Activated naive CD4-positive, alpha-beta T cell treated with anti-CD3 and anti-CD28 coated beads, Interleukin-2, amount 50 U/mL, for 72 hours (primary cell): Measurements from ENCODE around the gene INTU. TPM values are rescaled to one million over a fixed set of nuclear protein-coding genes. Genes with fewer than 3 reads are reported as not detected.

Experiments used
- ATAC-seq, 2 donors: fragments of 150-1000 bp; cut with Tn5 transposase; 2 replicates each; pipeline ENCODE4 v1.10.0; 2021; ENCODE audit warnings: mild to moderate bottlenecking in 2 of 2, moderate library complexity in 2 of 2
- DNase-seq, 2 donors: peaks; one replicate each; pipeline ENCODE4 v3.0.0; 2021 to 2022; ENCODE audit warnings: low spot score in 2 of 2
- H3K27ac Mint-ChIP-seq, 2 donors: one replicate each; pipeline ENCODE4 v1.8.0; 2022; ENCODE audit warnings: mild to moderate bottlenecking in 2 of 2, mixed read lengths in 2 of 2
- H3K36me3 Mint-ChIP-seq, 2 donors: one replicate each; pipeline ENCODE4 v1.8.0; 2022; ENCODE audit warnings: mixed read lengths in 2 of 2
- H3K9me3 Mint-ChIP-seq, 2 donors: one replicate each; pipeline ENCODE4 v1.8.0; 2022; ENCODE audit warnings: mixed read lengths in 2 of 2
- total RNA-seq, 2 donors: library from RNA; stranded (reverse); gene quantifications; one replicate each; pipeline ENCODE4 v1.2.3, GENCODE V29; 2022

INTU gene
- total RNA-seq, 2 donors from 2014 or later: 0.21 to 0.75 TPM

DNA sequence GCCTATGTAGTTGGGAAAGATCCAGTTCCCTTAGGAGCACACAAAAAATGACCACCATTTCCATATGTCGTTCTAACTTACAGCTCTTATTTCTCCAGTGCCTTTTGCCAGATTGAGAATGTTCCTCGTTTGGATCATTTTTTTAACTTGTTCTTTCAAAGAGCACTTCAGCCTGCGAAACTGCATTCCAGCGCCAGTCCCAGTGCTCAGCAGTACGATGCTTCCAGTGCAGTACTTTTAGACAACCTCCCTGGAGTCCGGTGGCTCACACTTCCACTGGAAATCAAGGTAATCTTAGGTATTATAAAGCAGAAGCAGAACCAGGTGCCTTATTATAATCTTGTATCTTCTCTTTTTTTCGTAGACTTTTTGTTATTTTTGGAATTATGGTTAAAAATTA is 54.8 kb downstream of the INTU start:
- ATAC-seq (no peak), DNase-seq (no peak)
- peaks cover 0 to 4% of the 10 kb centered on the region in 2 donors for H3K9me3 Mint-ChIP-seq

GRCh38 chr4:127698789-127699200 is 66.0 kb downstream of the INTU start:
- peaks cover 10% of the 10 kb centered on the region in 2 donors for H3K9me3 Mint-ChIP-seq
- DNase-seq (no peak), ATAC-seq (peak in 1 of 2 donors; percentile 94)
- H3K27ac Mint-ChIP-seq: no peak overlapping the region
- H3K36me3 Mint-ChIP-seq: peaks cover 0 to 9% of the 10 kb centered on the region in 2 donors

More for the DNA sequence above, 54.8 kb downstream of the INTU start:
- Mint-ChIP-seq H3K36me3 (no peaks in the 10 kb centered on the region), H3K27ac (no peak overlapping the region)

DNA sequence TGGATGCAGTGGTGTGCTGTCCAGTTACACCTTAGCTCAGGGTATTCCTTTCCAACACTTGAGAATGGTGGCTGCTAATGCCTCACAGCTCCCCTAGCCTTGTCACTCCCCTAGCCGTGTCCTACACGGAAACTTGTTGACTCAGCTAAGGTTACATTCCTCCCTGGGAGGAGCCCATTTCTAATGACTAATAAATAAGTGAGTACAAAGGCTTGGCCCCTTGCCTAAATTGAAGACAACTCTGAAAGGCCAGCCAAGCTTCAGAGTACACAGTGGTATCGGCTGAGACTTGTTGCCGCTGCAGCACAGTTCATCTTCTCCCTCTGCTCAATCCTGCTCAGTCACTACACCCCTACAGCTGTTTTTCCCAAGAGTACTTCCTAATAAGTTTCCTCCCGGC is 76.2 kb downstream of the INTU start:
- H3K36me3 Mint-ChIP-seq: no peaks in the 10 kb centered on the region
- DNase-seq (no peak), ATAC-seq (no peak)
- no peak overlapping the region for H3K27ac Mint-ChIP-seq
- H3K9me3 Mint-ChIP-seq: no peaks in the 10 kb centered on the region

- Mint-ChIP-seq H3K9me3 (no peaks in the 10 kb centered on the region), H3K36me3 (no peaks in the 10 kb centered on the region), H3K27ac (no peak overlapping the region)
- no peak for DNase-seq
- no peak for ATAC-seq
Observed at GRCh38 chr4:127709456-127709855, 76.7 kb downstream of the INTU start.

- Mint-ChIP-seq H3K36me3 (no peaks in the 10 kb centered on the region), H3K9me3 (no peaks in the 10 kb centered on the region), H3K27ac (no peak within 1 kb of the TSS)
- DNase-seq: no peak
- ATAC-seq: no peak
Observed at GRCh38 chr4:127730142-127730913, 97.6 kb downstream of the INTU start, which contains the start of gene SLC25A31. TSS of gene SLC25A31 (plus strand) at chr4:127730400. CDS start at chr4:127730546, 146 bp downstream.

- H3K27ac Mint-ChIP-seq: no peak overlapping the region
- no peaks in the 10 kb centered on the region for H3K36me3 Mint-ChIP-seq
- DNase-seq (no peak), ATAC-seq (no peak)
- no peaks in the 10 kb centered on the region for H3K9me3 Mint-ChIP-seq
Observed at GRCh38 chr4:127731406-127731805, 98.6 kb downstream of the INTU start.

- H3K27ac Mint-ChIP-seq: no peak overlapping the region
- DNase-seq (no peak), ATAC-seq (peak in 1 of 2 donors; percentile 63)
- no peaks in the 10 kb centered on the region for H3K9me3 Mint-ChIP-seq
- H3K36me3 Mint-ChIP-seq: no peaks in the 10 kb centered on the region
Observed at GRCh38 chr4:127732623-127733328, 100.0 kb downstream of the INTU start.

- DNase-seq: no peak
- H3K27ac Mint-ChIP-seq: no peak overlapping the region
- no peaks in the 10 kb centered on the region for H3K9me3 Mint-ChIP-seq
- H3K36me3 Mint-ChIP-seq: no peaks in the 10 kb centered on the region
- ATAC-seq: no peak
Observed at GRCh38 chr4:127734976-127735375, 102.2 kb downstream of the INTU start.

DNA sequence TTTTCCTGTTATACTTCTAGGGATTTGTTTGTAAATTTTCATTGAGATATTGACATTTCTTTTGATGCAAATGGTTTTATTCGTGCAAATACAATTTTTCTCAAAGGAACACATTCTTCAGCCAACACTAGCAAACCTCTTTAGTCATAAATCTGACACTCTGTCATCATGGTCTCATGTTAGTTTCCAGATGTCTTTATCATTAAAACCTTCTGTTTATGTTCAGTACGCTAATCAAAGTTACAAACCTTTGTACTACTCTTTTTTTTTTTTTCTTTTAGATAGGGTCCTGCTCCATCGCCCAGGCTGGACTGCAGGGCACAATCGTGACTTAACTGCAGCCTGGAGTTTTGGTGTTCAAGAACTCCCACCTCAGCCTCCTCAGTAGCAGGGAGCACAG is 104.5 kb downstream of the INTU start:
- Mint-ChIP-seq H3K36me3 (no peaks in the 10 kb centered on the region), H3K27ac (no peak overlapping the region), H3K9me3 (no peaks in the 10 kb centered on the region)
- no peak for DNase-seq
- ATAC-seq: no peak

DNA sequence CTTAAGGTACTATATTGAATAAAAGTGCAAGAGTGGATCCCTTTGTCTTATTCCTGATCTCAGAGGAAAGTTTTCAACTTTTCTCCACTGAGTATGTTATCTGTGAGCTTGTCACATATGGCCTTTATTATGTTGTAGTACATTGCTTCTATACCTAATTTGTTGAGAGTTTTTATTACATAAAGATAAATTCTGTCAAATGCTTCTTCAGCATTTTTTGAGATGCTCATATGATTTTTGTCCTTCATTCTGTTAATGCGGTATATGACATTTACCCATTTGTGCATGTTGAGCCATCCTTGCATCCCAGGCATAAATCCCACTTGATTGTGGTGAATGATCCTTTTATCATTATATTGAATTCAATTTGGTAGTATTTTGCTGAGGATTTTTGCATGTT is 108.5 kb downstream of the INTU start:
- H3K9me3 Mint-ChIP-seq: no peaks in the 10 kb centered on the region

GRCh38 chr4:127747883-127748282 is 115.1 kb downstream of the INTU start:
- DNase-seq (no peak), ATAC-seq (no peak)
- Mint-ChIP-seq H3K27ac (no peak overlapping the region), H3K9me3 (peaks cover 10 to 13% of the 10 kb centered on the region in 2 donors), H3K36me3 (peaks cover 8% of the 10 kb centered on the region in 2 donors)

More for the DNA sequence above, 108.5 kb downstream of the INTU start:
- Mint-ChIP-seq H3K27ac (no peak overlapping the region), H3K36me3 (no peaks in the 10 kb centered on the region)
- ATAC-seq (no peak), DNase-seq (no peak)

DNA sequence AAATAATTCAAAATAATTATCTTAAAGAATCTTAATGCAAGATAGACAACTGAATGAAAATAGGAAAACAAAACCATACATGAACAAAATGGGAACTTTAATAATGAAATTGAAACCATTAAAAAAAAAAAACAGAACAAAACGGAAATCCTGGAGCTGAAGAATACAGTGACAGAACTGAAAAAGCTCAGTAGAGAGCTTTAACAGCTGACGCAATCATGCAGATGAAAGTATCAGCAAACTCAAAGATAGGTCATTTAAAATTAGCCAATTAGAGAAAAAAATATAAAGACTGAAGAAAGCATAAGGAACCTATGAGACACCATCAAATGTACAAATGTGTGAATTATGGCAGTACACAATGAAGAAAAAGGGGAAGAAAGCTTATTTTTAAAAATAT is 116.2 kb downstream of the INTU start:
- Mint-ChIP-seq H3K9me3 (peaks cover 10 to 13% of the 10 kb centered on the region in 2 donors), H3K36me3 (peaks cover 8% of the 10 kb centered on the region in 2 donors), H3K27ac (no peak overlapping the region)
- DNase-seq (no peak), ATAC-seq (no peak)

DNA sequence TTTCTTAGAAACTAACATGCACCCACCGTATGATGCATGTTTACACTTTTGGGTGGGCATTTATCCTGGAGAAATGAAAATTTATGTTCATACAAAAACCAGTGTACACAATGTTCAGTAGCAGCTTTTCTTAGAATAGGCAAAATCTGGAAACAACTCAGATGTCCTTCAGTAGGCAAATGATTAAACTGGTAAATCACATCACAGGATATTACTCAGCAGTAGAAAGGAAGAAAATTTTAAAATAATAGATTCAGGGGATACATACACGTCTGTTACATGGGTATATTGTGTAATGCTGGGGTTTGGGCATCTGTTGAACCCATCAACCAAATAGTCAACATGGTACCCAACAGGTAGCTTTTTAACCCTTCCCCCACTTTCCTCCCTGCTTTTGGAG is 124.1 kb downstream of the INTU start:
- Mint-ChIP-seq H3K27ac (no peak overlapping the region), H3K9me3 (peaks cover 0 to 3% of the 10 kb centered on the region in 2 donors), H3K36me3 (no peaks in the 10 kb centered on the region)
- ATAC-seq (no peak), DNase-seq (no peak)

- DNase-seq (no peak), ATAC-seq (no peak)
- Mint-ChIP-seq H3K27ac (no peak overlapping the region), H3K36me3 (no peaks in the 10 kb centered on the region), H3K9me3 (peaks cover 0 to 3% of the 10 kb centered on the region in 2 donors)
Observed at GRCh38 chr4:127759228-127759820, 126.6 kb downstream of the INTU start.

DNA sequence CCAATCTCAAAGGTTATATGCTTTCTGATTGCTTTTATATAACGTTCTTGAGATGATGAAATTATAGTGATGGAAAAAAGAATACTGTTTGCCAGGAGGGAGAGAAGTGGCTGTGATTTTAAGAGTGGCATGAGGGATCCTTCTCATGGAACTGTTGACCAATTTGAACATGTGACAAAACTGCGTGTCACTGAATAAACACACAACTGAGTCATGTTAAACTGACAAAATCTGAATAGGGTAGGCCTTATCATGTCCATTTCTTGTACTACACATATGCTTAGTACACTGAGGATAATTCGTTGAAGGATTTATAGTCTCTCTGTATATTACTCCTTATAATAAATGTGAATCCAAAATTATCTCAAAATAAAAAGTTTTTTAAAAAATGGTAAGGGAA is 127.1 kb downstream of the INTU start:
- H3K9me3 Mint-ChIP-seq: peaks cover 0 to 3% of the 10 kb centered on the region in 2 donors
- no peaks in the 10 kb centered on the region for H3K36me3 Mint-ChIP-seq
- DNase-seq: no peak
- no peak overlapping the region for H3K27ac Mint-ChIP-seq
- no peak for ATAC-seq

DNA sequence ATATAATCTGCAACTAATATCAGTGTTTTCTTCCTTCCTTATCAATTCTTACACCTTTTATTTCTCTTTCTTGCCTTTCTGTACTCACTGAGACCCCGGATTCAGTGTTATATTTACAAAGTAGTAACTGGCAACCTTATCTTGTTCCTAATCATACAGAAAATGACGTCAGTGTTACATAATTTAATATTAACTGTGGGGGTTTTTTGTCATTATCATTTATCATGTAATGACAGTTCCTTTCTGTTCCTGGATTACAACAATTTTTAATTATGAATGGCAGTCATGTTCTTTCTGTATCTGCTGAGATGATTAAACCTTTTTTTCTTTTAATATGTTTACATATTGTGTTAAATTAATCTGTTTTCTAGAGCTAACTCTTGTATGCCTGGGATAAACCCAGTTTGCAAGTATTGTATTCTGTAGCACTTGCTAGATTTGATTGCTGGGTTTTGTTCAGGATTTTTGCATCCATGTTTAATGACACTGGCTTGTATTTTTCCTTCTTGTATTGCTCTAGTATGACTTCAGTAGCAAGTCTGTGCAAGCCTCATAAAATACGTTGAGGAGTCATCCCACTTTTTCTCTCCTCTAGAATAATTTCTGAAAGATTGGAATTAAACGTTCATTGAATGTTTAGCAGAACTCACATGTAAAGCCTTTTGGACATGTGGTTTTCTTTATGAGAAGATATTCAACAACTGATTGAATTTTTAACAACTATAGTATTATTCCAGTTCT is 138.9 kb downstream of the INTU start:
- DNase-seq (no peak), ATAC-seq (no peak)
- Mint-ChIP-seq H3K36me3 (no peaks in the 10 kb centered on the region), H3K27ac (no peak overlapping the region), H3K9me3 (no peaks in the 10 kb centered on the region)
